ENCODE results near the gene RAB40AL.

The RAB40AL gene

GRCh38 chrX:102983205-102983604 lies 46.1 kb downstream of the RAB40AL start:
- DNase-seq (ENCODE audit: low read depth): no peak

- DNase-seq (ENCODE audit: low read depth): no peak
Observed at GRCh38 chrX:102985192-102985591, 48.1 kb downstream of the RAB40AL start.

Measured in stimulated activated CD8-positive, alpha-beta memory T cell treated with anti-CD3 and anti-CD28 coated beads, Interleukin-15, amount 100 ng/mL, for 1 hour (primary cell).